H1 (cell line): ENCODE measurements around the gene GALNT9.

Experiments
- BRCA1 ChIP-seq: IDR thresholded peaks from 2 replicates; pipeline ENCODE4 v1.6.1; 2012; ENCODE audit warnings: low read depth, low read length, improper control_type of control experiment
- CHD1 ChIP-seq: IDR thresholded peaks from 2 replicates; pipeline ENCODE4 v1.6.1; 2012; ENCODE audit warnings: low read depth, low read length, improper control_type of control experiment
- EZH2 ChIP-seq: fragments of 200-600 bp; sonication (generic); IDR thresholded peaks from 2 replicates; pipeline ENCODE4 v1.7.1; 2012; ENCODE audit warnings: low read depth, mild to moderate bottlenecking, moderate library complexity, low read length, inconsistent platforms; ENCODE audit not compliant: severe bottlenecking
- GABPA ChIP-seq: IDR thresholded peaks from 2 replicates; pipeline ENCODE4 v1.6.1; 2011; ENCODE audit warnings: mild to moderate bottlenecking, low read length, moderate library complexity, borderline replicate concordance; ENCODE audit not compliant: insufficient read depth
- MAFK ChIP-seq: IDR thresholded peaks from 2 replicates; pipeline ENCODE4 v1.6.1; 2012; ENCODE audit warnings: low read depth, mild to moderate bottlenecking, improper control_type of control experiment, low read length
- POLR2A ChIP-seq, 2 experiments: IDR thresholded peaks; 1 replicate in 1 of 2; 2 replicates in 1 of 2; pipeline ENCODE4 v1.6.1; 2011; ENCODE audit warnings: low read depth in 2 of 2, low read length in 2 of 2, mild to moderate bottlenecking in 2 of 2; ENCODE audit errors: control extremely low read depth in 1 of 2
- POLR2AphosphoS5 ChIP-seq: IDR thresholded peaks from 2 replicates; pipeline ENCODE4 v1.6.1; 2011; ENCODE audit warnings: low read depth, low read length
- RFX5 ChIP-seq: IDR thresholded peaks from 2 replicates; pipeline ENCODE4 v1.6.1; 2011; ENCODE audit warnings: low read depth, low read length, improper control_type of control experiment, borderline replicate concordance
- RXRA ChIP-seq: IDR thresholded peaks from 2 replicates; pipeline ENCODE4 v1.6.1; 2011; ENCODE audit warnings: low read depth, mild to moderate bottlenecking, low read length, moderate library complexity; ENCODE audit not compliant: insufficient read depth
- SRF ChIP-seq: IDR thresholded peaks from 2 replicates; pipeline ENCODE4 v1.6.1; 2011; ENCODE audit warnings: mild to moderate bottlenecking, low read depth, low read length, moderate library complexity
- YY1 ChIP-seq: IDR thresholded peaks from 2 replicates; pipeline ENCODE4 v1.6.1; 2011; ENCODE audit warnings: low read depth, mild to moderate bottlenecking, low read length
- TF ChIP-seq, protein P1 (sequence below), 3 experiments: IDR thresholded peaks; 1 replicate in 2 of 3; 2 replicates in 1 of 3; pipeline versions ENCODE4 v1.5.1 to v1.6.1; 2011; ENCODE audit warnings: low read length in 3 of 3, mild to moderate bottlenecking in 3 of 3, inconsistent platforms in 2 of 3, low read depth in 1 of 3, moderate library complexity in 1 of 3; ENCODE audit not compliant: insufficient read depth in 1 of 3; ENCODE audit errors: control extremely low read depth in 1 of 3
- TF ChIP-seq, protein P2 (sequence below): IDR thresholded peaks from 2 replicates; pipeline ENCODE4 v1.6.1; 2012; ENCODE audit warnings: inconsistent platforms
- TF ChIP-seq, protein P3 (sequence below): IDR thresholded peaks from 2 replicates; pipeline ENCODE4 v1.6.1; 2012; ENCODE audit warnings: low read length, inconsistent platforms

DNA sequence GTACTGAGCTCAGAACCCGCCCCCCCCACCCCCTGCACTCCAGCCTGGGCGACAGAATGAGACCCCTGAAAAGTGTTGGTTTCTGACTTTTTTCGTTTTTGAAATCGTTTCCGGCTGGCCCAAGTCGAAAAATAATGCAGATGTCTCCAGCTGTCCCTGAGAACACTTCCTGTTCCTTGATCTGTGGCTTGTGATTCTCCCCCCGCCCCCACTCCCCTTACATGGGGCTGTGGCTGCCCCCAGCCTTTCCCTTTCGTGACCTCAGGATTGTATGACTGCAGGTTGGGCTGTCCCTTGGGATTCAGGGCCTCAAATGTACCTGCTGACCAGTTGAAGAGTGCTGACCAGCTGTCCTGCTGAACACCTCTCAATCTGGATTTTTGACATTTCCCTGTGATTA, 151.1 kb downstream of the GALNT9 start:
- TF ChIP-seq EZH2 (no peak), POLR2A (IDR thresholded peaks at IDR 0.05; ENCODE audit: control extremely low read depth in 1 of 2, low read depth in 2 of 2, low read length in 2 of 2) (no peak), RXRA (no peak), POLR2AphosphoS5 (no peak), YY1 (no peak), SRF (no peak), GABPA (no peak), RFX5 (no peak), MAFK (no peak), BRCA1 (no peak), CHD1 (no peak)
- TF ChIP-seq, protein P1, sequence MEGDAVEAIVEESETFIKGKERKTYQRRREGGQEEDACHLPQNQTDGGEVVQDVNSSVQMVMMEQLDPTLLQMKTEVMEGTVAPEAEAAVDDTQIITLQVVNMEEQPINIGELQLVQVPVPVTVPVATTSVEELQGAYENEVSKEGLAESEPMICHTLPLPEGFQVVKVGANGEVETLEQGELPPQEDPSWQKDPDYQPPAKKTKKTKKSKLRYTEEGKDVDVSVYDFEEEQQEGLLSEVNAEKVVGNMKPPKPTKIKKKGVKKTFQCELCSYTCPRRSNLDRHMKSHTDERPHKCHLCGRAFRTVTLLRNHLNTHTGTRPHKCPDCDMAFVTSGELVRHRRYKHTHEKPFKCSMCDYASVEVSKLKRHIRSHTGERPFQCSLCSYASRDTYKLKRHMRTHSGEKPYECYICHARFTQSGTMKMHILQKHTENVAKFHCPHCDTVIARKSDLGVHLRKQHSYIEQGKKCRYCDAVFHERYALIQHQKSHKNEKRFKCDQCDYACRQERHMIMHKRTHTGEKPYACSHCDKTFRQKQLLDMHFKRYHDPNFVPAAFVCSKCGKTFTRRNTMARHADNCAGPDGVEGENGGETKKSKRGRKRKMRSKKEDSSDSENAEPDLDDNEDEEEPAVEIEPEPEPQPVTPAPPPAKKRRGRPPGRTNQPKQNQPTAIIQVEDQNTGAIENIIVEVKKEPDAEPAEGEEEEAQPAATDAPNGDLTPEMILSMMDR (IDR thresholded peaks at IDR 0.05; ENCODE audit: control extremely low read depth in 1 of 3, insufficient read depth in 1 of 3, low read depth in 1 of 3, low read length in 3 of 3), result no peak
- TF ChIP-seq, protein P2, sequence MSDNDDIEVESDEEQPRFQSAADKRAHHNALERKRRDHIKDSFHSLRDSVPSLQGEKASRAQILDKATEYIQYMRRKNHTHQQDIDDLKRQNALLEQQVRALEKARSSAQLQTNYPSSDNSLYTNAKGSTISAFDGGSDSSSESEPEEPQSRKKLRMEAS, result no peak
- TF ChIP-seq, protein P3, sequence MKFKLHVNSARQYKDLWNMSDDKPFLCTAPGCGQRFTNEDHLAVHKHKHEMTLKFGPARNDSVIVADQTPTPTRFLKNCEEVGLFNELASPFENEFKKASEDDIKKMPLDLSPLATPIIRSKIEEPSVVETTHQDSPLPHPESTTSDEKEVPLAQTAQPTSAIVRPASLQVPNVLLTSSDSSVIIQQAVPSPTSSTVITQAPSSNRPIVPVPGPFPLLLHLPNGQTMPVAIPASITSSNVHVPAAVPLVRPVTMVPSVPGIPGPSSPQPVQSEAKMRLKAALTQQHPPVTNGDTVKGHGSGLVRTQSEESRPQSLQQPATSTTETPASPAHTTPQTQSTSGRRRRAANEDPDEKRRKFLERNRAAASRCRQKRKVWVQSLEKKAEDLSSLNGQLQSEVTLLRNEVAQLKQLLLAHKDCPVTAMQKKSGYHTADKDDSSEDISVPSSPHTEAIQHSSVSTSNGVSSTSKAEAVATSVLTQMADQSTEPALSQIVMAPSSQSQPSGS, result no peak
